IPS-18c (cell line): ENCODE data around the gene GOLGA6A.
"Not testable (repeated sequence)": the region's sequence is repeated elsewhere in the genome, so short reads cannot be mapped to it uniquely, and the experiment has no call there.

Source experiments
- H3K4me3 ChIP-seq: 2 replicates; pipeline ENCODE4 v1.7.0; 2013; ENCODE audit warnings: low read depth, mild to moderate bottlenecking, low read length, moderate library complexity; ENCODE audit not compliant: insufficient read depth
- H3K9me3 ChIP-seq: one replicate; pipeline ENCODE4 v1.6.1; 2013; ENCODE audit warnings: mild to moderate bottlenecking, low read length, moderate library complexity; ENCODE audit not compliant: control insufficient read depth, insufficient read depth

Gene GOLGA6A, protein sequence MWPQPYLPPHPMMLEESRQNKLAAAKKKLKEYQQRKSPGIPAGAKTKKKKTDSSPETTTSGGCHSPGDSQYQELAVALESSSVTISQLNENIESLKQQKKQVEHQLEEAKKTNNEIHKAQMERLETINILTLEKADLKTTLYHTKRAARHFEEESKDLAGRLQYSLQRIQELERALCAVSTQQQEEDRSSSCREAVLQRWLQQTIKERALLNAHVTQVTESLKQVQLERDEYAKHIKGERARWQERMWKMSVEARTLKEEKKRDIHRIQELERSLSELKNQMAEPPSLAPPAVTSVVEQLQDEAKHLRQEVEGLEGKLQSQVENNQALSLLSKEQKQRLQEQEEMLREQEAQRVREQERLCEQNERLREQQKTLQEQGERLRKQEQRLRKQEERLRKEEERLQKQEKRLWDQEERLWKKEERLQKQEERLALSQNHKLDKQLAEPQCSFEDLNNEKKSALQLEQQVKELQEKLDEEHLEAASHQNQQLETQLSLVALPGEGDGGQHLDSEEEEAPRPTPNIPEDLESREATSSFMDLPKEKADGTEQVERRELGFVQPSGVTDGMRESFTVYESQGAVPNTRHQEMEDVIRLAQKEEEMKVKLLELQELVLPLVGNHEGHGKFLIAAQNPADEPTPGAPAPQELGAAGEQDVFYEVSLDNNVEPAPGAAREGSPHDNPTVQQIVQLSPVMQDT

DNA sequence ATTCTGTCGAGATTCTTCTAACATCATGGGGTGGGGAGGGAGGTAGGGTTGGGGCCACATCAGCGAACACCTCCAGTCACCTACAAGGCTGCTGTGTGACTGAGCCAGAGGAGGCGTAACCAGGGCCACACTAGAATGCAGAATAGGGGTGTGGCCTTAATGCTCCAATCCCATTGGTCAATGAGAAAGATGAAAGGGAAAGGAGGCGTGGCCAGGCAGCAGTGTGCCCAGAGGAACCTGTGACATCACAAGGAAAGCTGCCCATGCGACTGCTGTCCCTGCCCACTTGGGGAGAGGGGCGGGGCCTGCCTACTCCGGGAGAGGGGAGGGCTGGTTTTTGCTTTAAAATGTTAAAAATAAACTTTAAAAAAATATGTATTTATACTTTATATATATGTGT lies at the start of gene GOLGA6A:
GOLGA6A (minus strand) TSS at position 101 of the 400 bp plus-strand sequence; CDS start at position 60, 41 bp downstream.
- not testable (repeated sequence) for H3K9me3 ChIP-seq, H3K4me3 ChIP-seq

DNA sequence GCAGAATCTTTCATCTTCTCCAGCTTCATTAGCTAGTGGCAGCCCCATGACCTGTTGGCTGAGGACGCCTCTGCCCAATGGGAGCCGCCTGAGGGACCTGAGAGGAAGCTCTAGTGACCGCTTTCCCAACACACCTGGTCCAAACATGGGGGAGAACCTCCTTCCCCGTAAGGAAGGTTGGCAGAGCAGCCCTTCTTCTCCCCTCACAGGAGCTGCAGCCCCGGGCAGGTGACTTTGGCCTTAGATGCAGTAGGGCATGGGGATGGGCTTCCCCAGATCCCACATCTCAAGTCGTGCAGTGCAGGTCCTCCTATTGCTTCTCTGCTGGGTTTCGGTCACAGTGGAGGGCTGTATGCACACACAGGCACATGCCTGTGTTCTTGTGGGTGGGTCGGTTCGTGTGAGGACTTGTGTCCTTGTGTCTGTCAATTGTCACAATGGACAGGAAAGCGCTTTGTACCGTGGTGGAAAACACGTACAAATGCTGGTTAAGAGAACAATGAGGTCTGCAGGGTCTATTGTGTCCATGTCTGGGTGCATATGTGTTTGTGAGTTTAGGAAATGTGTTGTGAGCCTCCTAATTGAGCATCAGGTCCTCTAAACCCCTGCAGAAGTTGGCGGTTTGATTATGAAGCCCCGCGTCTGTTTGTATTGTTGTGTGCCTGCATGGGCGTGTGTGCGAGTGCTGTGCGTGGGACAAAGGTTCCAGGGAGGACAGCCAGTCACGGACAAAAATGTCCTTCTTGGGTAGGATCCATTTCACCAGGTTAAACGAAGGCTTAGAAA lies 49.5 kb upstream of the GOLGA6A start:
- Histone ChIP-seq H3K4me3 (no peak overlapping the region), H3K9me3 (peaks cover 7% of the 10 kb centered on the region)

DNA sequence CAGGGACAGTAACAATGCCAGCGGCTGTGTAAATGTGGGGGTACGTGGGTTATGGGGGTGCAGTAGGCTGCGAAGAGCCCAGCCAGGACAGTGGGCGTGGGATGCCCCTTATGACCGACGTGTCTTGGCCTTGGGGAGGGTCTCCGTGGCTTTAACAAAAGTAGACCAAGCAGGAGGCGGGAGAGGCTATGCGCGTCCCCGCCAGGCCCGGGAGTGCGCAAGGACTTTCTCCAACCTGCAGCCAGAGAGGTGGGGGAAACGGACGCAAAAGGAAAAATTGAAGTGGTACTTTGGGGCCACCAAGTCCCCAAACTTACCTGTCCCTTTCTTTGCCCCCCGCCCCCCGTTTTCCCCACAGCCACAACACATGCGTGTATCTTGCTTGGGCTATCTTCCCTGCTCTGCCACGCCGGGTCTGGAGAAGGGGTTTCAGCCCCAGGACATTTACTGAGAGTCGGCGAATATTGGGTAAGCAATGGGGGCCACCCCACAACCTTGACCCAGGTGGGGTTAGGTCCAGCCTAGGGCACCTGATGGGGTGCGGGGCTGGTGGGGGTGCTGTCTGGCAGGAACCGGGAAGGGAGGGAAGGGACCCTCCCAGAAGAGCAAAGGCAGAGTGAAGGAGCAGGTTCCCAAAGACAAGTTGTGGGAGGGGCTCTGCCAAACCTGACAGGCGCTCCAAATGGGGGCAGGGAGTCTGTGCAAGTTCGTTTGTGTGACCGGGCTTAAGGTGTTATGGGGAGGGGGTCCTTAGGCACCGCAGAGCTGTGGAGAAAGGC lies 48.7 kb upstream of the GOLGA6A start:
- Histone ChIP-seq H3K4me3 (peak overlapping the region; percentile 40), H3K9me3 (peaks cover 7% of the 10 kb centered on the region)

DNA sequence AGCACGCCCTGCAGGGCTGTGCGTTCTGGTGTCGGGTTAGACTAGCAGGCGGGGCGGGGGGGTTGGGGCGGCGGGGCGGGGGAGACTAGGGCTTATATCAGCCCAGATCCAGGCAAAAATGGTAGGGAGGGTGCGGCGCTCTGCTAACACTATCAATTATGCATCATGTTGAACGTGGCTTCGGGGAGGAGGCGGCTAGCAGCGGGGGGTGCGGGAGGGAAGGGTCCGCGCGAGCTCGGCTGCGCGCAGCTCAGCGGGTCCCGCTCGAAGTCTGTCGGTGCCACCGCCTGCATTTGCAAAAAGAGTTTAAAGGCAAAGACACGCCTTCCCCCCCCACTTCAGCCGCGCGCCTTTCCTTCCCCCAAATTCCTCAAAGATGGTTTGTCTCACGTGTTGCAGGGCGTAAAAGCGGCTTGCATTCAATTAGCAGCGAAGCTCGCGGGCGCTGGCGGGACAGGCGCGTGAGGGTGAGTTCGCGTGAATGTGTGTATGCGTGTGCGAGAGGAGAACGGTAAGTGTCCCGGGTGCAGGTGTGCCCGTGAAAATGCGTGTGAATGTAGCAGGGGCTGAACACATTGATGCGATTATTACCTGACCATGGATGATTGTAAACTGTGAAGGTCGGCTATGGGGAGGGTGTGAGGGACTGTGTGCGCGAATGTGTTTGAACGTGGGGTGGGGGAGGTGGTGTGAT lies 48.0 kb upstream of the GOLGA6A start, which contains the start of gene ISLR2:
ISLR2 (plus strand) TSS at position 432 of the 694 bp plus-strand sequence. CDS start 2,169 bp downstream, outside the sequence.
- Histone ChIP-seq H3K9me3 (peaks cover 7% of the 10 kb centered on the region), H3K4me3 (peak within 1 kb of the TSS; percentile 55)

DNA sequence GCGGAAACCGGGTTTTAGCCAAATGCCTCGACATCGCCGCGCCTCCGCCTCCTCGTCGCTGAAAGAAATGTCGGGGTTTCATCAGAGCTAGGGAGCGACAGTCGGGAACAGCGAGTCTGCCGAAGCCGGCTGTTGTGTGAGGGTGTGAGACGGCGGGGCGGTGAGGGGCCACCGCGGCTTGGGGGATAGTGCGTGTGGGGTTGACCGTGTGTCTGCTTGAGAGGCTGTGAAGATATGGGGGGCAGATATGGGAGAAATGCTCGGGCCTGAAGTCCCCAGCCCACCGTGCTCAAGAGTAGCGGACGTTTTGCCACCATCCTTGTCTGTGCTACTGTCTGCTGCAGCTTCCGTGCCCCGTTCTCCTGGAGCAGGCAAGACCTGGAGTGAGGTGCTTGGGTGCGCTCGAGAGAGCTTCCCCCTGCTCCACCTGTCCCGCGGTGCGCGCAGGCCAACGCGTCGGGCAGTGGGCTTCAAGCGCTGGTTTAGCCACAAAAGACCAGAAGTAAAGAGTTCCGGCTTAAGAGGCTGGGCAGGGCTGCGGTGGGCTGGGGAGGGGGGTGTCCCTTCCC lies 47.3 kb upstream of the GOLGA6A start:
- peaks cover 7% of the 10 kb centered on the region for H3K9me3 ChIP-seq
- peak overlapping the region; percentile 55 for H3K4me3 ChIP-seq

DNA sequence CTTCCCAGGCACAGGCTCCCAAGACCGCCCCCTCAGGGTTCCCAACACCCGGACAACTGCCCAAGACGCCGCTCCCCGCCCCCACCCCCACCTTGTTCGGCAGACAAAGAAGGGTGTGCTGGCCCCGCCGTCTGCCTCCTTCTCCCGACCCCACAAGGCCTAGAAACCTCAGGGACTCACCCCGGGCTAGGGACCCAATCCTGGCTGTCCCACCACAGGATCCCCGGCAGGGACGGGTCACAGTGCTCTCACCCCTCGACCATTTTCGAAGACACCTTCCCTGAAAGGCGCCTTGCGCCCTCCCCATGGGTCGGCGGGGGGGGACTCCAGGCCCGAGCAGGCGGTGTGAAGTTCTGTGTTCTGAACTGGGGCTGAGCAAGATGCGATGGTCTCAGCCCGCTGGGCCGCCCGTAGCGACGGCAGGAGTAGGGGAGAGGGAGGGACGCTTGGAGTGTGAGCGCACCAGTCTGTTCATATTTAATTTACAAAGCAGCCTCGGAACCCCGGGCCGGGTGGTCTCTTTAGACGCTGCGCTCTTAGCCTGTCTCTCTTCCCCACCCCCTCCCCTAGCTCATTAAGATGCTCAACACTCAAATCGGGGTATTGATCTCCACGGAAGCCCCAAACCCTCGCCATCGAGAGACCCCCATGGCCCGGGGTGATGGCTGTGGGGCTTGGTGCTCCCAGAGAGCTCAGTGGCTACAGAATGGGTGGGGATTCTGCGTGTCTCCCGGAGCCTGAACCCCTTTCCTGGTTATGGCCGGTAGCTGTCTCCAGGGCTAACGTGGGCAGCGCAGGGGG lies 46.6 kb upstream of the GOLGA6A start:
- H3K9me3 ChIP-seq: peaks cover 7% of the 10 kb centered on the region
- H3K4me3 ChIP-seq: peak overlapping the region; percentile 55

DNA sequence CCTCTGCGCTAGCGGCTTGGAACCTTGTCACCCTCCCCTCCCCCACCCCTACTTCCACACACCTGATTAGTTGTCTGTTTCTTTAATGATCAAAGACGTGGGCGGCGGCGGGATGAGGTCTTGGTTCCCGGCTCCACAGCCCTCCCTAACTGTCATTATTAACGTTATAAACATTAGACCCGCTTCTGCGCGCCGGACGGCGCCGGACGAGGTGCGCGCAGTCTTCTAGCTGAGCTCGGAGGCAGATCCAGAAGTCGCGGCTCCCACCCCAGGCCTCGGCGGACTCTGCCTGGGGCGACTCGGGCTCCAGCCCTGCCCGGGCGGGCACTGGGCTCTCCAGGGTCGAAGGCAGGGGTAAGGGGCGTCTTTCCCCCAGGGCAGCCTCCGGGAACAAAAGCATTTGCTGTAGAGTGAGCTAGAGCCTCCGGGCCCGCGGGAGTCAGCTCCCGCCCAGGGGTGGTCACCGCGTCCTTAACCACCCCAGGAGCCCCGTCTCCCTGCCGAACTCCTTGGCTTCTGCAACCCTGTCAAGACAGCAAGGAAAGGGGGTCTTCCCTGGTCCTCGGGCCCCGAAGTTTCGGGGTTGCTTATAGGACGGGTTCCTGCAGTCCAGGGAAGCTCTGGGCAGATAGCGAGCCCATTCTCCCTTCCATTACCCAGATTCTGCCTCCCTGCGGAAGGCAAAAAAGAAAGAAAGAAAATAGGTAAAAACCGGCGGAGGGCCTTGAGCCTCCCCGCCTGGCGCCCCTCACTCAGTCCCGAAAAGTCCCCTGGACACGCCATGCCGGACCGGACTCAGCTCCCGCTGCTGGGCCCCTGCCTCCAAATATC lies 45.8 kb upstream of the GOLGA6A start:
- peaks cover 4% of the 10 kb centered on the region for H3K9me3 ChIP-seq
- H3K4me3 ChIP-seq: peak overlapping the region; percentile 55

DNA sequence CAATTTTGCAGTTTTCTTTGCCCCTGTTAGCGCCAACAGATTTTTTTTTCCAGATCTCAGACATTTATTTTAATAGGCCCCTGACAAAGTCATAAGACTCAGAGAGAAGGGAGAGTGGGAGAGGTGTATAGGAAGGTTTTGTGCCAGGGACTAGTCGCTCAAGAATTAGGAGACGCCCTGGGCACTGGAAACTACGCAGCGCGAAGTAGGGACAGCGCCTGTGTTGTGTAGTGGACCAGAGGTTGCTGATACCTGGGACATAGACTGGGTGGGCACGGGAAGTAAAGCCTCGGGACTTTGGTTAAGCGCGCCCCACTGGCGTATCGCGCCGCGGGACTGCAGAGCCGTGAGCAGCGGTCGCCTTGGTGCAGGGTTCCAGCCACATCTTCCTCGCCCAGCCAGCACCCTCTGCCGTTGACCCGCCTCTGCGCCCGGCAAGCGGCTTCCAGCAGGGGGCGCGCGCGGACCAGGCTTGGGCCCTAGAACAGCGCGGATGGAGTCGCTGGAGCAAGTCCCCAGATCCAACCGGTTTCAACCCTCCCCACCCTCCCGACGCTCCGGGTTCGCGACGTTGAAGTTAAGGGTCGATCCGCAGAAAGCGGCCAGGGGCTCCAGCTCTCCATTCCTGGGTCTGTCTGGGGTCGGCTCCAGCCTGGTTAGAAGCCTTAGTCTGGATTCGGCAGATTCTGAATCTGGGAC lies 45.1 kb upstream of the GOLGA6A start:
- Histone ChIP-seq H3K4me3 (peak overlapping the region; percentile 55), H3K9me3 (no peaks in the 10 kb centered on the region)

DNA sequence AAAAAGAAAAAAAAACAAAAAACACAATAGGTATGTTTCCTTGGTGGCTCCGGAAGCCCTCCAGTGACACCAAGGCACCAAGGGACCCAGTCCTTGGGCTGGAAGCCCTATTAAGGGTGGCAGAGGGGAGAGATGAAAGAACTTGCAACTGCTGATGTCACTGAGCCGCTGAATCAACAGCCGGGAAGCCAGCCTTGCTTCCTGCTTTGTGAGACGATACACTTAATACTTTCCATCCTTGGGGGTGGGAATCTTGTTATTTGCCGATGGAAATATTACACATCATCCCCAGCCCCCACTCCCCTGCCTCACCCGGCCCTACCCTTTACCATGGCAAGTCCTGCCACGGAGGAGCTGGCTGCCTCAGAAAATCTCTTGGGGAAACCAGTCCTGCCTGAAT lies 42.4 kb upstream of the GOLGA6A start:
- Histone ChIP-seq H3K9me3 (no peaks in the 10 kb centered on the region), H3K4me3 (no peak overlapping the region)

DNA sequence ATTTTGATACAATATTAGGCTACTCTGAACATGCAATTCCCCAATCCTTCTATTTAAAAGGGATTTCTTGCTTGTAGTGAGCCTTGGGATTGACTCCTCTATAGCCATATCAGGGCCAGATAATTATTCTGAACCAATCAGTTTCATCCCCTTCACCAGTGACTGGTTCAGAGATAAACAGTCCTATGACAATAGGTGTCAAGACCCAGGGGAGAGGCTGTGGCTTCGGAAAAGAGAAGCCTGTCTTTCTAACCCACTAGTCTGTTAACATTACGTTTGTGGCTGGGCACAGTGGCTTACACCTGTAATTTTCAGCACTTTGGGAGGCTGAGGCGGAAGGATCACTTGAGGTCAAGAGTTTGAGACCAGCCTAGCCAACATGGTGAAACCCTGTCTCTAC lies 41.8 kb upstream of the GOLGA6A start:
- H3K9me3 ChIP-seq: no peaks in the 10 kb centered on the region

DNA sequence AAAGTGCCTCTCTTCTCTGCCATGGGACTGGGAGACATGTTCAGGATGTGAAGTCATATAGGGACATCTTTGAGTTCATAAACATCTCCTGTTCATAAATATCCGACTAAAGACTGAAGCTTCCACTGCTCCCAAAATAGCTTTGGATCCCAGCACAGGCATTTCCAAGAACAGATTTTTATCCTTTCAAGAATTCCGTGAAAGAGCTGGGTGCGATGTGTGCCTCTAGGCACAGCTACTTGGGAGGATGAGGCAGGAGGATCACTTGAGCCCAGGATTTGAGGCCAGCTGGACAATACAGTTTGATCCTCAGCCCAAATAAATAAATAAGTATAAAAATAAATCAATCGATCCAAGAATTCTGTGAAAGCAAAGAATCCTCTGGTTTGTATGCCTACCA lies 41.3 kb upstream of the GOLGA6A start:
- no peaks in the 10 kb centered on the region for H3K9me3 ChIP-seq
- no peak overlapping the region for H3K4me3 ChIP-seq

More for the DNA sequence above, 41.8 kb upstream of the GOLGA6A start:
- no peak overlapping the region for H3K4me3 ChIP-seq

DNA sequence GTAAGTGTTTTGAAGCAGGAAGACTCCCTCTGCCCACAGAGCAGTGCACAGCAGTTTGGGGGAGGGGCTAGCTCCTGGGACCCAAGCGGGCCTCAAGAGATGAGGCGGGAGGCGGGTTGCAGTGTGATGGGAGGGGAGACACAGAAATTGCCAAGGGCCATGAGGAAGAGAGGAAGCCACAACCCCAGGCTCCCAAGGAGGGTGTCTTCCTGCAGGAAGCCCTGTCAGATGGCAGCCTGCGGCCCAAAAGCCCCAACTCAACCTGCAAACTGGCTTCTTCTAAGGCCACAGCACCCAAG lies 40.7 kb upstream of the GOLGA6A start:
- Histone ChIP-seq H3K9me3 (no peaks in the 10 kb centered on the region), H3K4me3 (no peak overlapping the region)

DNA sequence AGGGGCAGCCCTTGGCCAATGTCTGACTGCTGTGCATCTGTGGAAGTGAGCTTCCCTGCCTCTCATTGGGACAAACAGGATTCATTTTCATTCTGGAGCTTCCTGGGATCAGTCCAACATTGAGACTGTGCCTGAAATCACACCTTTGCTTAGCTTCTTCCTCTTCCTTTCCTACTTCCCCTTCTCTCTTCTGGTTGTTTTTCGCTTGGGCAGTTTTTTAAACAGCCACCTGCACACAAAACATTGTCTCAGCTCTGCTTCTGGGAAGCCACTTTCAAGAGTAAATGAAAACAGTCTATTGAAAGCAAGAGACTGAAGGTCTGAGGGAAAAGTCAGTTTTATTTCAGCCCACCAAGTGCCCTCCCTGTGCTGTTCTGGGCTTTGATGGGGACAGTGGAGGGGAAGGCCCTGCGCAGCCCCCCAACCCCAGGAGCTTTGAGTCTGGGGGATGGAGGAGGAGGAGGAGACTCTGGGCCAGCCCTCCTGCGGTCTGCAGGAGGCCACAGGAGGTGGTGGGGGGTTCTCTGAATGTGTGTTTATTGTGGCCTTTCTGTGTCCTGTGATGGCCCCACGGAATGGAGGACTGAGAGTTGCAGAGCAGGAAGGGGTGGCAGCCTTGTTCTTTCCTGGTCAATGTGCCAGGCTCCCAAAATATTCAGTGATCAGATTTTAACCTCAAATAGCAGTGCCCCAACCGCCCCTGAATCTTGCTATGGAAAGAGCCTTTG lies 40.2 kb upstream of the GOLGA6A start:
- Histone ChIP-seq H3K9me3 (no peaks in the 10 kb centered on the region), H3K4me3 (no peak overlapping the region)

DNA sequence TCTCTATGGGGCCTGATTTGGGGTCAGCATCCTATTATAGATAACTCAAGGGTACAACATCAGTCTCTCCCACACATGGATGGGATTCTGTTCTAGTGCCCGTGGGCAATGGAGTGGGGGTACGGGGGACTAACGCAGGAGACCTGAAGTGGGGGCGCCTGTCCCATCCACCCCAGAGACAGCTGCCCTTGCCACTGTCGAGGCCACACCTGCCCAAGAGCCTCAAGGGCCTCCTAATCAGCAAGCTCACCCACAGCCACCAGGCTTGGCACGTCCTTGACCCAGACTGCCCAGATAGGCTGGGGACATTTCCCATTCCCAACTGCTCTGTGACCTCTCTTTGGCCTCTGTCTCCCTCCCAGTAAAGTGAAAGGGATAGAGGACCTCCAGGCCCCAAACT lies 39.5 kb upstream of the GOLGA6A start:
- Histone ChIP-seq H3K4me3 (no peak overlapping the region), H3K9me3 (no peaks in the 10 kb centered on the region)
